HepG2 (cell line): ENCODE measurements around the gene MRPS2. TPM values are rescaled to one million over a fixed set of nuclear protein-coding genes. Genes with fewer than 3 reads are reported as not detected.

Source experiments
- ARID4A ChIP-seq: sonication (generic); formaldehyde crosslinking; IDR thresholded peaks from 2 replicates; pipeline ENCODE4 v1.5.0; 2020; ENCODE audit warnings: mild to moderate bottlenecking, missing genetic modification reagents, borderline replicate concordance
- ATF1 ChIP-seq: IDR thresholded peaks from 2 replicates; pipeline ENCODE4 v1.6.1; 2016; ENCODE audit warnings: mild to moderate bottlenecking, control low read depth
- CBX2 ChIP-seq, 2 experiments: fragments of 200-600 bp in 1 of 2; sonication (generic); formaldehyde crosslinking in 1 of 2; IDR thresholded peaks; 2 replicates each; pipeline versions ENCODE4 v1.7.0 to v1.8.1; 2018 to 2022; ENCODE audit warnings: low read depth in 2 of 2, low read length in 1 of 2, mild to moderate bottlenecking in 1 of 2, missing genetic modification reagents in 1 of 2
- CBX5 ChIP-seq: sonication (generic); formaldehyde crosslinking; IDR thresholded peaks from 2 replicates; pipeline ENCODE4 v1.4.0; 2020; ENCODE audit warnings: missing genetic modification reagents, borderline replicate concordance
- GTF2F1 ChIP-seq: fragments of 150-350 bp; IDR thresholded peaks from 2 replicates; pipeline ENCODE4 v1.6.1; 2014; ENCODE audit warnings: low read length
- NR2C2 ChIP-seq: sonication (generic); formaldehyde crosslinking; IDR thresholded peaks from 2 replicates; pipeline ENCODE4 v1.4.0; 2020; ENCODE audit warnings: missing genetic modification reagents, mild to moderate bottlenecking, moderate library complexity, borderline replicate concordance
- SIX1 ChIP-seq: sonication (generic); formaldehyde crosslinking; IDR thresholded peaks from 2 replicates; pipeline ENCODE4 v1.4.0; 2020; ENCODE audit warnings: missing genetic modification reagents, borderline replicate concordance
- SOX6 ChIP-seq, 2 experiments: fragments of 450-650 bp in 1 of 2; sonication (generic) in 1 of 2; formaldehyde crosslinking in 1 of 2; IDR thresholded peaks; 2 replicates each; pipeline versions ENCODE4 v1.4.0 to v1.6.1; 2017 to 2020; ENCODE audit warnings: antibody characterized with exemption in 1 of 2, mild to moderate bottlenecking in 1 of 2, missing genetic modification reagents in 1 of 2
- SUZ12 ChIP-seq: fragments of 150-350 bp; IDR thresholded peaks from 2 replicates; pipeline ENCODE4 v1.6.1; 2014; ENCODE audit warnings: low read depth, low read length
- TBL1XR1 ChIP-seq: fragments of 150-350 bp; IDR thresholded peaks from 2 replicates; pipeline ENCODE4 v1.6.1; 2014; ENCODE audit warnings: borderline replicate concordance, low read length; ENCODE audit not compliant: partially characterized antibody
- TCF7L2 ChIP-seq: IDR thresholded peaks from 2 replicates; pipeline ENCODE4 v1.6.1; 2011; ENCODE audit warnings: mild to moderate bottlenecking, low read depth, low read length, moderate library complexity
- THAP11 ChIP-seq: IDR thresholded peaks from 2 replicates; pipeline ENCODE4 v1.6.1; 2016; ENCODE audit warnings: missing biosample characterization, missing genetic modification reagents
- ZBTB3 ChIP-seq: sonication (generic); formaldehyde crosslinking; IDR thresholded peaks from 2 replicates; pipeline ENCODE4 v1.4.0; 2020; ENCODE audit warnings: low read depth, mild to moderate bottlenecking, moderate library complexity, missing genetic modification reagents, borderline replicate concordance
- ZFAT ChIP-seq: sonication (generic); formaldehyde crosslinking; conservative IDR thresholded peaks from 2 replicates; pipeline ENCODE4 v1.8.1; 2023; ENCODE audit warnings: missing genetic modification reagents, inconsistent platforms
- ZNF335 ChIP-seq: sonication (generic); formaldehyde crosslinking; IDR thresholded peaks from 2 replicates; pipeline ENCODE4 v1.4.0; 2020; ENCODE audit warnings: missing genetic modification reagents
- ZNF687 ChIP-seq: sonication (generic); formaldehyde crosslinking; IDR thresholded peaks from 2 replicates; pipeline ENCODE4 v1.5.1; 2020; ENCODE audit warnings: mild to moderate bottlenecking, missing genetic modification reagents, moderate library complexity
- ZNF850 ChIP-seq: sonication (generic); formaldehyde crosslinking; conservative IDR thresholded peaks from 2 replicates; pipeline ENCODE4 v1.9.0; 2021; ENCODE audit warnings: mild to moderate bottlenecking, missing genetic modification reagents
- polyA plus RNA-seq, 8 experiments: library from polyadenylated mRNA; depleted of rRNA in 3 of 8; stranded (reverse) in 7 of 8; unstranded in 1 of 8; fragments of >200 nt; fragmentation: Illumina TruSeq in 4 of 8; extraction: Trizol in 4 of 8; gene quantifications; 2 replicates each; pipeline versions ENCODE4 v1.2.1 to v1.2.3, GENCODE V29; 2011 to 2016; ENCODE audit warnings: low read depth in 4 of 8, missing spikeins in 1 of 8, mixed read lengths in 1 of 8; ENCODE audit not compliant: insufficient read depth in 1 of 8
- total RNA-seq, 5 experiments: library from RNA; depleted of rRNA; stranded (reverse); fragments of >200 nt; fragmentation: Illumina TruSeq; extraction: Trizol; gene quantifications; 2 replicates each; pipeline ENCODE4 v1.2.3, GENCODE V29; 2016; ENCODE audit warnings: low read depth in 1 of 5
- TF ChIP-seq, protein P1 (sequence below): sonication (generic); formaldehyde crosslinking; IDR thresholded peaks from 2 replicates; pipeline ENCODE4 v1.5.0; 2020; ENCODE audit warnings: missing genetic modification reagents

MRPS2 gene
- total and polyA plus RNA-seq, 2 of the 13 experiments (the other 11 are each of a cell fraction or from before 2014, with no cell fraction given), result 44.4 to 86.7 TPM

- TF ChIP-seq, protein P1, sequence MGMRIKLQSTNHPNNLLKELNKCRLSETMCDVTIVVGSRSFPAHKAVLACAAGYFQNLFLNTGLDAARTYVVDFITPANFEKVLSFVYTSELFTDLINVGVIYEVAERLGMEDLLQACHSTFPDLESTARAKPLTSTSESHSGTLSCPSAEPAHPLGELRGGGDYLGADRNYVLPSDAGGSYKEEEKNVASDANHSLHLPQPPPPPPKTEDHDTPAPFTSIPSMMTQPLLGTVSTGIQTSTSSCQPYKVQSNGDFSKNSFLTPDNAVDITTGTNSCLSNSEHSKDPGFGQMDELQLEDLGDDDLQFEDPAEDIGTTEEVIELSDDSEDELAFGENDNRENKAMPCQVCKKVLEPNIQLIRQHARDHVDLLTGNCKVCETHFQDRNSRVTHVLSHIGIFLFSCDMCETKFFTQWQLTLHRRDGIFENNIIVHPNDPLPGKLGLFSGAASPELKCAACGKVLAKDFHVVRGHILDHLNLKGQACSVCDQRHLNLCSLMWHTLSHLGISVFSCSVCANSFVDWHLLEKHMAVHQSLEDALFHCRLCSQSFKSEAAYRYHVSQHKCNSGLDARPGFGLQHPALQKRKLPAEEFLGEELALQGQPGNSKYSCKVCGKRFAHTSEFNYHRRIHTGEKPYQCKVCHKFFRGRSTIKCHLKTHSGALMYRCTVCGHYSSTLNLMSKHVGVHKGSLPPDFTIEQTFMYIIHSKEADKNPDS (CRISPR knock-in tag), result no peak
- TF ChIP-seq ZNF335 (CRISPR knock-in tag) (no peak), ATF1 (no peak), ZNF850 (CRISPR knock-in tag) (no peak), NR2C2 (CRISPR knock-in tag) (no peak; the same call in 1 of the 2 replicates), TCF7L2 (no peak), ARID4A (peak; percentile 75; the same call in 1 of the 2 replicates), CBX5 (CRISPR knock-in tag) (no peak), ZFAT (no peak), THAP11 (CRISPR knock-in tag) (0 out of 2 replicates have a peak, but pooled peaks have one; percentile 12), SUZ12 (no peak), CBX2 (IDR thresholded peaks at IDR 0.05; ENCODE audit: low read depth, low read length) (no peak), CBX2 (CRISPR knock-in tag; IDR thresholded peaks at IDR 0.05; ENCODE audit: low read depth) (no peak), ZNF687 (CRISPR knock-in tag) (peak; percentile 69), SOX6 (IDR thresholded peaks at IDR 0.05) (no peak), SOX6 (CRISPR knock-in tag; IDR thresholded peaks at IDR 0.05) (peak; percentile 48; the same call in 1 of the 2 replicates), ZBTB3 (CRISPR knock-in tag) (no peak), TBL1XR1 (no peak), SIX1 (CRISPR knock-in tag) (no peak), GTF2F1 (no peak)
Observed at GRCh38 chr9:135480071-135480939, 20.2 kb upstream of the MRPS2 start (continued).
